ENCODE results near the gene ZNF844. TPM values are rescaled to one million over a fixed set of nuclear protein-coding genes. Genes with fewer than 3 reads are reported as not detected.
"Not testable (repeated sequence)": the region's sequence is repeated elsewhere in the genome, so short reads cannot be mapped to it uniquely, and the experiment has no call there.

The ZNF844 gene
- total RNA-seq, 2 donors from 2014 or later = 8.3 to 12.4 TPM

GRCh38 chr19:12095111-12095790 is 30.7 kb downstream of the ZNF844 start:
- no peak overlapping the region for H3K4me3 ChIP-seq
- no peak overlapping the region for H3K27ac ChIP-seq
- H3K4me1 ChIP-seq = no peaks in the 10 kb centered on the region
- no peaks in the 10 kb centered on the region for H3K9me3 ChIP-seq
- intact Hi-C loops (cut with DNase I) = no loop called here
- DNase-seq = no peak
- H3K36me3 ChIP-seq = no peaks in the 10 kb centered on the region
- H3K27me3 ChIP-seq = no peaks in the 10 kb centered on the region
- TF ChIP-seq CTCF (IDR thresholded peaks at IDR 0.05) = no peak
- no peak overlapping the region for H3K9ac ChIP-seq (ENCODE audit: low read depth in 2 of 2, low read length in 2 of 2)

- no peak for DNase-seq
- intact Hi-C loops (cut with DNase I) = no loop called here
- no peaks in the 10 kb centered on the region for H3K9me3 ChIP-seq
- H3K9ac ChIP-seq (ENCODE audit: low read depth in 2 of 2, low read length in 2 of 2) = no peak overlapping the region
- no peak overlapping the region for H3K4me3 ChIP-seq
- H3K36me3 ChIP-seq = no peaks in the 10 kb centered on the region
- H3K27ac ChIP-seq = no peak overlapping the region
- no peaks in the 10 kb centered on the region for H3K27me3 ChIP-seq
- H3K4me1 ChIP-seq = no peaks in the 10 kb centered on the region
- no peak for TF ChIP-seq CTCF (IDR thresholded peaks at IDR 0.05)
Measured at GRCh38 chr19:12098040-12098439, 33.5 kb downstream of the ZNF844 start.

GRCh38 chr19:12103909-12104308 is 39.4 kb downstream of the ZNF844 start:
- H3K9ac ChIP-seq (ENCODE audit: low read depth in 2 of 2, low read length in 2 of 2); H3K9me3 ChIP-seq; intact Hi-C loops (cut with DNase I); H3K27me3 ChIP-seq; H3K4me3 ChIP-seq; DNase-seq; H3K4me1 ChIP-seq; H3K27ac ChIP-seq; H3K36me3 ChIP-seq: not testable (repeated sequence)

GRCh38 chr19:12111176-12111575 is 46.6 kb downstream of the ZNF844 start:
- intact Hi-C loops (cut with DNase I) = no loop called here
- Histone ChIP-seq H3K4me3 (no peak overlapping the region), H3K36me3 (no peaks in the 10 kb centered on the region), H3K4me1 (no peaks in the 10 kb centered on the region), H3K27me3 (no peaks in the 10 kb centered on the region), H3K9ac (ENCODE audit: low read depth in 2 of 2, low read length in 2 of 2) (no peak overlapping the region), H3K27ac (no peak overlapping the region), H3K9me3 (no peaks in the 10 kb centered on the region)
- DNase-seq = no peak
- no peak for TF ChIP-seq CTCF (IDR thresholded peaks at IDR 0.05)

- intact Hi-C loops (cut with DNase I) = no loop called here
- Histone ChIP-seq H3K27me3 (no peaks in the 10 kb centered on the region), H3K36me3 (no peaks in the 10 kb centered on the region), H3K4me3 (no peak overlapping the region), H3K9ac (ENCODE audit: low read depth in 2 of 2, low read length in 2 of 2) (no peak overlapping the region), H3K4me1 (no peaks in the 10 kb centered on the region), H3K9me3 (no peaks in the 10 kb centered on the region), H3K27ac (no peak overlapping the region)
- DNase-seq = no peak
- TF ChIP-seq CTCF (IDR thresholded peaks at IDR 0.05) = no peak
Measured at GRCh38 chr19:12111943-12112637, 47.6 kb downstream of the ZNF844 start.

- H3K4me1 ChIP-seq = no peaks in the 10 kb centered on the region
- intact Hi-C loops (cut with DNase I) = no loop called here
- no peak overlapping the region for H3K27ac ChIP-seq
- H3K36me3 ChIP-seq = no peaks in the 10 kb centered on the region
- H3K9me3 ChIP-seq = no peaks in the 10 kb centered on the region
- no peak overlapping the region for H3K4me3 ChIP-seq
- no peaks in the 10 kb centered on the region for H3K27me3 ChIP-seq
- H3K9ac ChIP-seq (ENCODE audit: low read depth in 2 of 2, low read length in 2 of 2) = no peak overlapping the region
- DNase-seq = no peak
- TF ChIP-seq CTCF (IDR thresholded peaks at IDR 0.05) = no peak
Measured at GRCh38 chr19:12112701-12113100, 48.2 kb downstream of the ZNF844 start.
